Measurements from ENCODE around the gene GRID1.

The GRID1 gene

GRCh38 chr10:86234107-86234506 is 132.5 kb downstream of the GRID1 start:
- TF ChIP-seq CTCF (IDR thresholded peaks at IDR 0.05) = no peak
- Histone ChIP-seq H3K4me1 (ENCODE audit: control insufficient read depth in 1 of 2, insufficient read depth in 1 of 2, low read depth in 1 of 2, low read length in 1 of 2) (peaks cover 0 to 3% of the 10 kb centered on the region in 2 experiments), H3K27ac (no peak overlapping the region), H3K4me3 (ENCODE audit: low read depth in 1 of 2, low read length in 1 of 2) (no peak overlapping the region), H3K36me3 (no peaks in the 10 kb centered on the region), H3K27me3 (no peaks in the 10 kb centered on the region), H3K9me3 (no peaks in the 10 kb centered on the region)

- Histone ChIP-seq H3K27me3 (no peaks in the 10 kb centered on the region), H3K4me1 (ENCODE audit: control insufficient read depth in 1 of 2, insufficient read depth in 1 of 2, low read depth in 1 of 2, low read length in 1 of 2) (peaks cover 0 to 3% of the 10 kb centered on the region in 2 experiments), H3K36me3 (no peaks in the 10 kb centered on the region), H3K4me3 (ENCODE audit: low read depth in 1 of 2, low read length in 1 of 2) (no peak overlapping the region), H3K27ac (no peak overlapping the region), H3K9me3 (no peaks in the 10 kb centered on the region)
- no peak for TF ChIP-seq CTCF (IDR thresholded peaks at IDR 0.05)
Observed at GRCh38 chr10:86233131-86233530, 133.5 kb downstream of the GRID1 start.

GRCh38 chr10:86232644-86233043 is 134.0 kb downstream of the GRID1 start:
- TF ChIP-seq CTCF (IDR thresholded peaks at IDR 0.05) = no peak
- Histone ChIP-seq H3K27ac (no peak overlapping the region), H3K36me3 (no peaks in the 10 kb centered on the region), H3K9me3 (no peaks in the 10 kb centered on the region), H3K4me1 (ENCODE audit: control insufficient read depth in 1 of 2, insufficient read depth in 1 of 2, low read depth in 1 of 2, low read length in 1 of 2) (peaks cover 0 to 3% of the 10 kb centered on the region in 2 experiments), H3K27me3 (no peaks in the 10 kb centered on the region), H3K4me3 (ENCODE audit: low read depth in 1 of 2, low read length in 1 of 2) (no peak overlapping the region)

- no peaks in the 10 kb centered on the region for H3K27me3 ChIP-seq
- no peaks in the 10 kb centered on the region for H3K9me3 ChIP-seq
- no peak overlapping the region for H3K27ac ChIP-seq
- H3K4me3 ChIP-seq (ENCODE audit: low read depth in 1 of 2, low read length in 1 of 2) = no peak overlapping the region
- TF ChIP-seq CTCF (IDR thresholded peaks at IDR 0.05) = no peak
- no peaks in the 10 kb centered on the region for H3K36me3 ChIP-seq
- peaks cover 0 to 3% of the 10 kb centered on the region in 2 experiments for H3K4me1 ChIP-seq (ENCODE audit: control insufficient read depth in 1 of 2, insufficient read depth in 1 of 2, low read depth in 1 of 2, low read length in 1 of 2)
Observed at GRCh38 chr10:86231796-86232560, 134.6 kb downstream of the GRID1 start.

GRCh38 chr10:86230557-86231180 is 135.9 kb downstream of the GRID1 start:
- Histone ChIP-seq H3K27me3 (no peaks in the 10 kb centered on the region), H3K27ac (no peak overlapping the region), H3K9me3 (no peaks in the 10 kb centered on the region), H3K4me1 (ENCODE audit: control insufficient read depth in 1 of 2, insufficient read depth in 1 of 2, low read depth in 1 of 2, low read length in 1 of 2) (peaks cover 0 to 3% of the 10 kb centered on the region in 2 experiments), H3K36me3 (no peaks in the 10 kb centered on the region), H3K4me3 (ENCODE audit: low read depth in 1 of 2, low read length in 1 of 2) (no peak overlapping the region)
- TF ChIP-seq CTCF (IDR thresholded peaks at IDR 0.05) = no peak
